SK-MEL-5 (cell line): ENCODE data around the gene PMAIP1. TPM values are rescaled to one million over a fixed set of nuclear protein-coding genes. Genes with fewer than 3 reads are reported as not detected.
"Not testable (repeated sequence)": the region's sequence is repeated elsewhere in the genome, so short reads cannot be mapped to it uniquely, and the experiment has no call there.

Experiments
- DNase-seq: peaks from one replicate; pipeline ENCODE4 v3.0.0-alpha.2; 2016; ENCODE audit warnings: low read depth, low spot score
- in situ Hi-C: cut with HindIII; loops from 2 replicates; pipeline ENCODE4 v1.10.0; 2016; ENCODE audit warnings: low sequenced_read_pairs, high pct_unique_total_duplicates, low pct_unique_long_range_greater_than_20kb
- polyA plus RNA-seq, 2 experiments: library from polyadenylated mRNA; depleted of rRNA; stranded (reverse); fragments of >200 nt; gene quantifications; 2 replicates each; pipeline ENCODE4 v1.2.3, GENCODE V29; 2015
- total RNA-seq: library from RNA; depleted of rRNA; stranded (reverse); fragments of >200 nt; shearing (Covaris generic); gene quantifications from 2 replicates; pipeline ENCODE4 v1.2.3, GENCODE V29; 2014; rRNA removed

Gene PMAIP1
- 8.0 and 11.5 TPM in 2 replicates for total RNA-seq
- 22.3 and 28.1 TPM in 2 replicates for polyA plus RNA-seq (2015; cell fraction: cytosol; rRNA removed)
- 17.6 and 18.0 TPM in 2 replicates for polyA plus RNA-seq (2015; cell fraction: nucleus; rRNA removed)

GRCh38 chr18:59899298-59900221 lies at the start of gene PMAIP1:
Gene PMAIP1 (plus strand): TSS chr18:59899996. CDS start chr18:59900178, 182 bp downstream.
- in situ Hi-C loops, result no loop called here
- peak; percentile 88 for DNase-seq

GRCh38 chr18:59851784-59852399 lies 47.9 kb upstream of the PMAIP1 start:
- in situ Hi-C loops, result no loop called here
- DNase-seq, result no peak

GRCh38 chr18:59852548-59852947 lies 47.2 kb upstream of the PMAIP1 start:
- no peak for DNase-seq
- in situ Hi-C loops, result no loop called here

GRCh38 chr18:59853380-59853779 lies 46.4 kb upstream of the PMAIP1 start:
- in situ Hi-C loops, result no loop called here
- DNase-seq, result no peak

GRCh38 chr18:59853988-59854387 lies 45.8 kb upstream of the PMAIP1 start:
- in situ Hi-C loops, DNase-seq: not testable (repeated sequence)

- in situ Hi-C loops, result no loop called here
- no peak for DNase-seq
Observed at GRCh38 chr18:59861009-59861408, 38.8 kb upstream of the PMAIP1 start.

GRCh38 chr18:59861963-59862819 lies 37.6 kb upstream of the PMAIP1 start:
- no peak for DNase-seq
- in situ Hi-C loops, result no loop called here

- in situ Hi-C loops, result no loop called here
- no peak for DNase-seq
Observed at GRCh38 chr18:59865241-59865986, 34.4 kb upstream of the PMAIP1 start.

GRCh38 chr18:59866551-59867269 lies 33.1 kb upstream of the PMAIP1 start:
- in situ Hi-C loops, result no loop called here
- DNase-seq, result no peak

GRCh38 chr18:59867337-59868104 lies 32.3 kb upstream of the PMAIP1 start:
- no peak for DNase-seq
- in situ Hi-C loops, result no loop called here

- in situ Hi-C loops, result no loop called here
- no peak for DNase-seq
Observed at GRCh38 chr18:59870623-59871130, 29.1 kb upstream of the PMAIP1 start.

- in situ Hi-C loops, result no loop called here
- DNase-seq, result no peak
Observed at GRCh38 chr18:59871711-59872362, 28.0 kb upstream of the PMAIP1 start.

GRCh38 chr18:59873641-59874040 lies 26.2 kb upstream of the PMAIP1 start:
- in situ Hi-C loops, result no loop called here
- no peak for DNase-seq

- no peak for DNase-seq
- in situ Hi-C loops, result no loop called here
Observed at GRCh38 chr18:59874166-59874565, 25.6 kb upstream of the PMAIP1 start.

- in situ Hi-C loops, result no loop called here
Observed at GRCh38 chr18:59876310-59876626, 23.5 kb upstream of the PMAIP1 start.

More at GRCh38 chr18:59876310-59876626, 23.5 kb upstream of the PMAIP1 start:
- DNase-seq, result no peak
